ENCODE results near the gene TCF12.

Gene TCF12

GRCh38 chr15:57018151-57018550 lies 99.7 kb downstream of the TCF12 start:
- no peak for DNase-seq (ENCODE audit: low spot score)

- peak; percentile 25 for DNase-seq (ENCODE audit: low spot score)
These were observed 101.2 kb downstream of the TCF12 start for GRCh38 chr15:57019496-57020160.

GRCh38 chr15:57025264-57025926 lies 107.0 kb downstream of the TCF12 start:
- DNase-seq (ENCODE audit: low spot score): peak; percentile 9

DNA sequence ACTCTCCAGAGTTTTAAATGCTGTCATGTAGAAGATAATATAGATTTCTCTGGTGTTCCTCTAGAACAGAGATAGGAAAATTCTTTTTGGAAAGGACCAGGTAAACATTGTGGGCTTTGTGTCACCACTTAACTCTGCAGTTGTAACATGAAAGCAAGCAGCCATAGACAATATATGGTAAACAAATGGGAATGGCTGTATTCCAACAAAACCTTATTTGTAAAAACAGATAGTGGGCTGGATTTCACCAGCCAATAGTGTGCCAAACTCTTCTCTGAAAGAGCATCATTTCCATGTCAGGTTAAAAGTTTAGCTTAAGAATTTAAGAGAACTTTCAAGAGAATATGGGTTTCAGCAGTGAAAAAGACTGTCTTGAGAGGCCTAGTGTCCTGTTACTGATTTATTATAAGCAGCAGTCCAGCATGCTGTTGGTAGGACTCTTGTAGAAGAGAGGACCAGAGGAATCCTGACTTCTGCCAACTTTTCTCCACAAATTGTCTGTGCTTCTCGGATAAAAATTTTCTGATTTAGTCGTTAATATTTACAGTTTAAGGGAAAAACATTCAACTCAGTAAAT lies 107.7 kb downstream of the TCF12 start:
- DNase-seq (ENCODE audit: low spot score): no peak

GRCh38 chr15:57027596-57027995 lies 109.2 kb downstream of the TCF12 start:
- no peak for DNase-seq (ENCODE audit: low spot score)

DNA sequence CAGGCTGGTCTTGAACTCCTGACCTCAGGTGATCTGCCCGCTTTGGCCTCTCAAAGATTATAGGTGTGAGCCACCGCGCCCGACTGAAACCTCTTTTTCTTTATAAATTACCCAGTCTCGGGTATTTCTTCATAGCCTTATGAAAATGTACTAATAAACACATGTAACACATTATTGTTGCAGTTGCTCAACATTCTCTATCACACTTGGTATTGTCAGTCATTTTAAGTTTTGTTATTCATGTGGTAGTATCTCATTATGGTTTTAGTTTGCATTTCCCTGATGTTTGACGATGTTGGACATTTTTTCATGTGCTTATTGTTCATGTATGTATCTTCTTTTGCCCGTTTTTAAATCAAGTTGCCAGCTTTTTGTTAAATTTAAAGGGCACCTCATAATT lies 109.7 kb downstream of the TCF12 start:
- DNase-seq (ENCODE audit: low spot score): no peak

- no peak for DNase-seq (ENCODE audit: low spot score)
These were observed 111.6 kb downstream of the TCF12 start for GRCh38 chr15:57030011-57030410.

DNA sequence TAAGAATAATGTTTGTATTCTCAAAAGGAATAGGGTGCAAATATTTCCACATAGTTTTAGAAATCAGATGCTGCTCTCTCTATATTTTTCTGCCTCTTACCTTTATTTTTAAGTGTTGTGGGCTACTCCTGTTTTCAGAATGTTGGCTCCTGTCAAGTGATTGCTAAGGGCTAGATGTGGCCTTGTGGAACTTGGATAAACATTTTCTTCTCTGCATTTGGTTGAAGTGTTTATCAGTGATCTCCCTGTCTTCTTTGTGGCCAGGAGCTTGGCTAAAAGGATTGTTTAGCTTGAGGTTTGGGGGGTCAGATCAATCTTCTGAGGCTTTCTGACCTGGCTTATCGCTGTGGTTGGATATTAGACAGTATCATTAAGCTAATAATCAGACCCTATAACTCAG lies 112.6 kb downstream of the TCF12 start:
- no peak for DNase-seq (ENCODE audit: low spot score)

DNA sequence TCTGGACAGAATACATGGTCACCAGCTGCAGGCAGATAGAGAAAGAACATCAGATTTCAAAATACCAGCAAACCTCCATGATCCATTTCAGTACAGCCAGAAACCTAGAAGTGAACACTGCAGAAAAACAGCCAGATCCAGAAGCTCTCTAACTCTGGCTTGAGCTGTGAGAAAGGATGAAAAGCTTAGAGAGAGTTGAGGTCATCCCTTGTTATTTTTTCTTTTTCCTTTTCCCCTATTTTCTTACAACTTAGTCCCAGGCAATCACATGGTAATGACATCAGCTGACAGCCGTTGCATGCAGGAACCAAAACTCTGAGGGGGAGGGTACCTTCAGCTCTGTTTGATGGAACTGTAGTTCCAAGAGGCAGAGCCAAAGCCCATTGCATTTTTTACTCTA lies 113.2 kb downstream of the TCF12 start:
- no peak for DNase-seq (ENCODE audit: low spot score)

DNA sequence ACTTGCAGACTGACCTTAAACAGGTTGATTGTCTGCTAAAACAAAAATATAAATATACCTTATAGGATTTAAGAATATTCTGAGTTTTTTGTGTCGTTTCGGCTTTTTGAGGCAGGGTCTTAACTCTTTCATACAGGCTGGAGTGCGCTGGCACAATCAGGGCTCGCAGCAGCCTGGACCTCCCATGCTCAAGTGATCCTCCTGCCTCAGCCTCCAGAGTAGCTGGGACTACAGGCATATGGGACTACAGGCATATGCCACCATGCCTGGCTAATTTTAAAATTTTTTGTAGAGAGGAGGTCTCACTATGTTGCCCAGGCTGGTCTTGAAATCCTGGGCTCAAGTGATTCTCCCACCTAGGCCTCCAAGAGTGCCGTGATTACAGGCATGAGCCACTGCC lies 113.9 kb downstream of the TCF12 start:
- DNase-seq (ENCODE audit: low spot score): no peak

DNA sequence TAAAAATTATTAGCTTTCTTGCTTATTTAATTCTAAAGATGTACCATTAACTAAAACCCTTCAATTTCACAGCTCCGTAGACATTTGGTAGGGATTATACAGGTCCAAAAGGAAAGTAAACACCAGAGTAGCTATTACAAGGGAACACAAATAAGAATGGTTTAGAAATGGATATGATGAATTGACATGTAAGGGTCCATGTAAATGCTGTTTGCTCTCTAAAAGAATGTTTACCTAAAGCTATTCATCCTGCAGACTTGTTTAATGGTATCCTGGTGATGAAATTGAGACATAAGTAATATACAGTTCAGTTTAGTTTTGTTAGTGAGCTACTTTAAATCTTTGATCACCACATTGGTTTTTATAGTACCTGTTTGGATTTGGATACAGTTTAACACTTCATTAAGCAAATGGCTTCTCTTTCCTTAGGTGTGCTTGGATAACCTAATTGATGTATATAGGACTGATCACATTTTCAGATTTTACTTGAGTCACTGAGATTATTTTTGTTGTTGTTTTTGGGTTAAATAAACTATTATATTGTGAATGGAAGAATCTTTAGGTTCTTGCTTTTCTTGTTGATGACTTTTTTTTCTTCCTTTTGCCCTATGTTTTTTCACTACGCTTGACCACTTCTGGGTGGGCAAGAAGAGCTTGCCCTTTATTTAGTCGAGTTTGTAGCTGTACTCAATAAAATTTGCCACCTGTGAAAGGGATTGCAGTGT lies 115.4 kb downstream of the TCF12 start:
- DNase-seq (ENCODE audit: low spot score): no peak

- DNase-seq (ENCODE audit: low spot score): no peak
These were observed 116.2 kb downstream of the TCF12 start for GRCh38 chr15:57034613-57035012.

DNA sequence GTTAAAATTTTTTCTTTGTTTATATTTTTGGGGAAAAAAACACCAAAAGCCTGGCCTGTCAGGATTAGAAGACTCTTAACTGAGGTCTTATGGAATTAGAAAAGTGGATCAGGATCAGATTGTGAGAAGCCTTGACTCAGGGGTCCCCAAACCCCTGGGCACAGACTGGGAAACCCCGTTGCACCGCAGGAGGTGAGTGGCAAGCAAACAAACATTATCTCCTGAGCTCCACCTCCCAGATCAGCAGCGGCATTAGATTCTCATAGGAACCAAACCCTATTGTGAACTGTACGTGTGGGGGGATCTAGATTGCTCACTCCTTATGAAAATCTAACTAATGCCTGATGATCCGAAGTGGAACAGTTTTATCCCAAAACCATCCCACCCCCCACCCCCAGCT lies 117.2 kb downstream of the TCF12 start:
- DNase-seq (ENCODE audit: low spot score): no peak

- DNase-seq (ENCODE audit: low spot score): no peak
These were observed 117.9 kb downstream of the TCF12 start for GRCh38 chr15:57036352-57036751.

DNA sequence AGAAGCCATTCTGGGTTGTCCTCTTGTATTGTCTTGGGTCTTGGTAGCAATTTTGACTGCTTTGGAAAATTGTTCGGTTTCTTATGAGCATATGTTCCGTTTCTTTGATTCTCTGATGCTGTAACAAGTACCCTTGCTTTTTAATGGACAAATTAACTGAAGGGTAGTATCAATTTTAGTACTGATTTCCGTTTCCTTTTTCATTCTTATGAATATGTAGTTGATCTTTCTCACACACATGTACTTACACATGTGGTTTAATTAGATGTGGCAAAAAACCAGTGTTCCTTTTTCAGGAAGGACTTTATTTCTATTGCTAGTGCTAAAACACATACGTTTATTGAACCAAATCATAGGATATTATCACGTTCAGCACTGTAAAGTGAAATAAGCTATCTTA lies 119.1 kb downstream of the TCF12 start:
- no peak for DNase-seq (ENCODE audit: low spot score)

GRCh38 chr15:57038040-57038439 lies 119.6 kb downstream of the TCF12 start:
- DNase-seq (ENCODE audit: low spot score): no peak

DNA sequence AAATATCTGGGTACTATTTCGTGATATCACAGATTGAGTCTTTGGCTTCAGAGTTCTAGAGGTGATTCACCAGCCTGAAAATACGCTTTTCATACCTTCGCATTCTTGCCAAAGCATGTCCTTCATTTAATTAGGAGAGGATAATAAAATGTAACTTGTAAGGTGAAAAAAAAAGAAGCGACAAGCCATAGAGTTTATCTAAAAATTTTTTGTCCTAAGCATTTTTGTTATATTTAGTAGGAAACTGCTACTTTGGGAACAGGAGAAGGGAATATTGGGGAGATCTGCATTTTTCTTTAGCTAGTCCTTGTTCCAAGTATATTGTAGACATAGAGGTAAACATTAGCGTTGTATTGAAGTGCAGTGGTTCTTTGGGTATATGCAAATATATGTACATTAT lies 120.1 kb downstream of the TCF12 start:
- no peak for DNase-seq (ENCODE audit: low spot score)

DNA sequence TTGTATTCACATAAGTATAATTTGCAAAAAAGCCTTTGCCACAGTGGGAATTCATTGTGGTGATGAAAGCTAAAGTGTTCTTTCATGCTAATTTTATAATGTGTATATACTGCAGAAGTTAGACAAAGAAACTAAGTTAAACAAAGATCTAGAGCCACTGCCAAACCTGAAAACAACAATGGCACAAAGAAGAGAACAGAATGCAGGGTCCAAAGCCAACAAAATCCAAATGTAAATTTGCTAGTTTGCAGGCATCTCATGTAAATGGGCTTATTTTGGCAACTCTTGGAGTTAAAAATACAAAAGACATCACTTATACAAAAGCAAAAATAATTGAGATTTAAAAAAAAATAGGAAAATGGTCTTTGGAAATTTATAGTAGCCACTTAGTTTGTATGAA lies 123.0 kb downstream of the TCF12 start:
- no peak for DNase-seq (ENCODE audit: low spot score)

DNA sequence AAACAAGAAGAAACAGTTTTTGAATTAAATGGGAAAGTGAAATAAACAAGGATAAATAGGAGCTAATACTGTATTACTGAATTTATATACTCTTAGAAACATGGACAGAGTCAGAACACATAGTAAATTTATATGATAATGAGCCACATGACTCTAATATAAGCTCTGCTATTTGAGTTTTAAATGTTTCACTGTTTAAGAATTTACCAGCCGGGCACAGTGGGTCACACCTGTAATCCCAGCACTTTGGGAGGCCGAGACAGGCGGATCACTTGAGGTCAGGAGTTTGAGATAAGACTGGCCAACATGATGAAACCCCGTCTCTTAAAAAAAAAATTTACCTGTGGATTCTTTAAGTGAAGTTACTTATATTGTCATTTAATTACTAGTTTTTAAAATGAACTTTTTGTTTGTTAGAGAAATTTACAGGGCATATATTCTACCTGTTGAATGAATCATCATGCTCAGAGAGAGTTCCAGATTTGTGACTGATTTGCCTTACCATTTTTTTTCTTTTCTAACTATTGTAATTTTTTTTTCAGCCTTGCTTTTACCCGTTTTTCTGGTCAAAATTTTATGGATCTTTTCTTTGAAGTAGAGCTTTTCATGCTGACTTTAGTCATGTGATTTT lies 125.7 kb downstream of the TCF12 start:
- no peak for DNase-seq (ENCODE audit: low spot score)

- no peak for DNase-seq (ENCODE audit: low spot score)
These were observed 126.5 kb downstream of the TCF12 start for GRCh38 chr15:57044970-57045369.

DNA sequence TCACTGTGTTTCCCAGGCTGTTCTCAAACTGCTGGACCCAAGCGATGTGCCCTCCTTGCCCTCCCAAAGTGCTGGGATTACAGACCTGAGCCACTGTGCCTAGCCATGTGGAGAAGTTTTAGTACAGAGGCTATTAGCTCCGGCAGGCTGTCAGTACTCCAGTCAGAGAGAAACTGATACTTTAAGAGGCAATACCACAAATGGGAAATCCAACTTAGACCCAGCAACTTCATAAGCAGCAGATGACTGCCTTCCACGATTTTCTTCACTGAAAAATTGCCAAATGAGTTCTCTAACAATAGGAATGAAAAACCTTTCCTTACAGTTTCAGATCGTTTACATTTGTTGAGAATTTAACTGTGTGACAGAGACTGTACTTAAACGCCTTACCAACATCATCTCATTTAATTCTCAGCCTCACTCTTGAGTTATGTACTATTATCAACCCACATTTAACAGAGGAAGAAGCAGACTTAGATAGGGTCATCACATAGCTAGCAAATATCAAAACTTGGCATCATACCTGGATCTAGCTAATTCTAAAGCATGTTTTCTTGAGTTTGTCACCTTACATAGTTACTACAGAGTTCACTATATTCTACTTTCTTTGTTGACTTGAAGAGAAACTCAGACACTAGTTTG lies 127.4 kb downstream of the TCF12 start:
- no peak for DNase-seq (ENCODE audit: low spot score)

DNA sequence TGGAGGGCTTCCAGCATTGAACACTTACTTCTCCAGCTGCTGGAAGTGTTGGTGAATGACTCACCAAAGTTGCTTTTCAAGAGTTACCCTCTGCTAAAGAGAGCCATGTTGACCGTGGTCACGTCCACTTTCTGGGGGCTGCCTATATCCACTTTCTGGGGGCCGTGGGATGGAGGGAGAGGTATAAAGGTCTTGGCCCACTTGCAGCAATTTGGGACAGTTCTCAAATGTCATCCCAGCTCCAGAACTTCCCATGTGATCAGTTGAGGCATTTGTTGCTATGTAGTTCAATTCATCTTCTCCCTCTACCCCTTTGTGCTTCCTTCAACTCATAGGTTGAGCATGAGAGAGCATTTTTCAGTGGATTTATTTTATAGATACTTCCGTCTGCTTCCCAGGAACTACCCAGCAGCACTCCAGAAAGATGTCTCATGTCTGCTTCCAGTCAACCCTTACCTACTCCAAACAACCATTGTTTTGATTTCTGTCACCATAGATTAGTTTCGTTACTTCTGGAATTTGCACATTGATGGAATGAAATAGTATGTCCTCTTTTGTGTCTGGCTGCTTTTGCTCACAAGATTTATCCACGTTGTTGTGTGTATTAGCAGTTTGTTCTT lies 130.6 kb downstream of the TCF12 start:
- DNase-seq (ENCODE audit: low spot score): no peak
